ENCODE data around the gene RPTOR. TPM values are rescaled to one million over a fixed set of nuclear protein-coding genes. Genes with fewer than 3 reads are reported as not detected.

Gene RPTOR
- total RNA-seq, 2 experiments from 2014 or later = 48.1 to 87.8 TPM

GRCh38 chr17:80999536-81000333 lies 455.1 kb downstream of the RPTOR start:
- intact Hi-C loops (cut with micrococcal nuclease; ENCODE audit: unreplicated experiment) = no loop called here
- TF ChIP-seq EZH2phosphoT487 (IDR thresholded peaks at IDR 0.05; ENCODE audit: borderline replicate concordance, low read depth, low read length) (no peak), CTCF (conservative IDR thresholded peaks at IDR 0.05; ENCODE audit: low read length) (no peak)
- no peak overlapping the region for H3K4me3 ChIP-seq (ENCODE audit: low read depth, low read length, poor library complexity, severe bottlenecking)
- no peaks in the 10 kb centered on the region for H4K20me1 ChIP-seq (ENCODE audit: insufficient read depth, low read length)
- DNase-seq (ENCODE audit: low spot score) = no peak
- no peaks in the 10 kb centered on the region for H3K9me2 ChIP-seq (ENCODE audit: insufficient read depth, low read length)
- CTCF ChIA-PET (ENCODE audit: unreplicated experiment) = no interaction called here
- BruUV-seq (replicated peaks) = no TSS peak
- POLR2A ChIA-PET = no interaction called here
- no peak overlapping the region for H3K4me2 ChIP-seq (ENCODE audit: low read length)
- no peaks in the 10 kb centered on the region for H3K36me3 ChIP-seq (ENCODE audit: insufficient read depth, low read length)
- H3K4me1 ChIP-seq (ENCODE audit: insufficient read depth, low read length, poor library complexity, severe bottlenecking) = no peaks in the 10 kb centered on the region
- no peaks in the 10 kb centered on the region for H3K79me2 ChIP-seq (ENCODE audit: insufficient read depth, low read depth, low read length)
- no peaks in the 10 kb centered on the region for H3K9me3 ChIP-seq (ENCODE audit: low read length)
- no peak overlapping the region for H2AFZ ChIP-seq (ENCODE audit: low read length)
- no peak overlapping the region for H3K27ac ChIP-seq (ENCODE audit: low read depth, low read length, poor library complexity, severe bottlenecking)

GRCh38 chr17:81000334-81000630 lies 455.6 kb downstream of the RPTOR start:
- Histone ChIP-seq H3K27ac (ENCODE audit: low read depth, low read length, poor library complexity, severe bottlenecking) (no peak overlapping the region), H3K79me2 (ENCODE audit: insufficient read depth, low read depth, low read length) (no peaks in the 10 kb centered on the region), H2AFZ (ENCODE audit: low read length) (no peak overlapping the region), H3K4me1 (ENCODE audit: insufficient read depth, low read length, poor library complexity, severe bottlenecking) (no peaks in the 10 kb centered on the region), H3K4me2 (ENCODE audit: low read length) (no peak overlapping the region), H3K9me2 (ENCODE audit: insufficient read depth, low read length) (no peaks in the 10 kb centered on the region), H3K4me3 (ENCODE audit: low read depth, low read length, poor library complexity, severe bottlenecking) (no peak overlapping the region), H3K9me3 (ENCODE audit: low read length) (no peaks in the 10 kb centered on the region), H4K20me1 (ENCODE audit: insufficient read depth, low read length) (no peaks in the 10 kb centered on the region), H3K36me3 (ENCODE audit: insufficient read depth, low read length) (no peaks in the 10 kb centered on the region)
- ChIA-PET POLR2A (no interaction called here), CTCF (ENCODE audit: unreplicated experiment) (no interaction called here)
- BruUV-seq (replicated peaks) = no TSS peak
- TF ChIP-seq CTCF (conservative IDR thresholded peaks at IDR 0.05; ENCODE audit: low read length) (no peak), EZH2phosphoT487 (IDR thresholded peaks at IDR 0.05; ENCODE audit: borderline replicate concordance, low read depth, low read length) (no peak)
- DNase-seq (ENCODE audit: low spot score) = no peak
- intact Hi-C loops (cut with micrococcal nuclease; ENCODE audit: unreplicated experiment) = no loop called here

GRCh38 chr17:81000631-81001357 lies 456.2 kb downstream of the RPTOR start:
- no peaks in the 10 kb centered on the region for H3K4me1 ChIP-seq (ENCODE audit: insufficient read depth, low read length, poor library complexity, severe bottlenecking)
- H3K36me3 ChIP-seq (ENCODE audit: insufficient read depth, low read length) = no peaks in the 10 kb centered on the region
- no peak for DNase-seq (ENCODE audit: low spot score)
- no peaks in the 10 kb centered on the region for H4K20me1 ChIP-seq (ENCODE audit: insufficient read depth, low read length)
- ChIA-PET POLR2A (no interaction called here), CTCF (ENCODE audit: unreplicated experiment) (no interaction called here)
- no peak overlapping the region for H2AFZ ChIP-seq (ENCODE audit: low read length)
- no peak for TF ChIP-seq EZH2phosphoT487 (IDR thresholded peaks at IDR 0.05; ENCODE audit: borderline replicate concordance, low read depth, low read length)
- no peaks in the 10 kb centered on the region for H3K79me2 ChIP-seq (ENCODE audit: insufficient read depth, low read depth, low read length)
- BruUV-seq (replicated peaks) = no TSS peak
- H3K9me3 ChIP-seq (ENCODE audit: low read length) = no peaks in the 10 kb centered on the region
- no peak overlapping the region for H3K4me3 ChIP-seq (ENCODE audit: low read depth, low read length, poor library complexity, severe bottlenecking)
- H3K27ac ChIP-seq (ENCODE audit: low read depth, low read length, poor library complexity, severe bottlenecking) = no peak overlapping the region
- intact Hi-C loops (cut with micrococcal nuclease; ENCODE audit: unreplicated experiment) = no loop called here
- H3K9me2 ChIP-seq (ENCODE audit: insufficient read depth, low read length) = no peaks in the 10 kb centered on the region
- no peak overlapping the region for H3K4me2 ChIP-seq (ENCODE audit: low read length)

Measured in OCI-LY7 (cell line).